Smooth muscle cell (in vitro differentiated cells): ENCODE measurements around the gene STAT4. TPM values are rescaled to one million over a fixed set of nuclear protein-coding genes. Genes with fewer than 3 reads are reported as not detected.
A peak's percentile ranks its signal among the peaks of the same experiment; 100 is the strongest.

ENCODE experiments used
- DNase-seq: peaks from one replicate; lab custom pipeline; 2025; ENCODE audit not compliant: unreplicated experiment; lab: John Stamatoyannopoulos, UW
- H2AFZ ChIP-seq: fragments of 200-600 bp; sonication (generic); 2 replicates; pipeline ENCODE4 v1.6.0; 2016; ENCODE audit warnings: antibody characterized with exemption, low read depth, mild to moderate bottlenecking
- H3F3A ChIP-seq: fragments of 200-600 bp; sonication (generic); 2 replicates; pipeline ENCODE4 v1.6.0; 2017; ENCODE audit warnings: antibody characterized with exemption, low read depth
- H3K27ac ChIP-seq: fragments of 200-600 bp; sonication (generic); 2 replicates; pipeline ENCODE4 v1.5.1; 2016; ENCODE audit warnings: low read depth, mild to moderate bottlenecking
- H3K27me3 ChIP-seq: fragments of 200-600 bp; sonication (generic); 2 replicates; pipeline ENCODE4 v1.6.1; 2016; ENCODE audit warnings: low read depth, mild to moderate bottlenecking
- H3K36me3 ChIP-seq: fragments of 200-600 bp; sonication (generic); 2 replicates; pipeline ENCODE4 v1.5.1; 2016; ENCODE audit warnings: low read depth
- H3K4me1 ChIP-seq: fragments of 200-600 bp; sonication (generic); 2 replicates; pipeline ENCODE4 v1.5.1; 2016; ENCODE audit warnings: low read depth
- H3K4me2 ChIP-seq: fragments of 200-600 bp; sonication (generic); 2 replicates; pipeline ENCODE4 v1.6.0; 2016; ENCODE audit warnings: mild to moderate bottlenecking
- H3K4me3 ChIP-seq: fragments of 200-600 bp; sonication (generic); 2 replicates; pipeline ENCODE4 v1.5.1; 2016; ENCODE audit warnings: mild to moderate bottlenecking
- H3K79me2 ChIP-seq: fragments of 200-600 bp; sonication (generic); 2 replicates; pipeline ENCODE4 v1.6.0; 2016; ENCODE audit warnings: low read depth, mild to moderate bottlenecking
- H3K9ac ChIP-seq: fragments of 200-600 bp; sonication (generic); 2 replicates; pipeline ENCODE4 v1.6.0; 2016; ENCODE audit warnings: low read depth
- H3K9me3 ChIP-seq: fragments of 200-600 bp; sonication (generic); replicated peaks from 2 replicates; pipeline ENCODE4 v1.5.1; 2016; ENCODE audit warnings: low read depth
- H4K20me1 ChIP-seq: fragments of 200-600 bp; sonication (generic); 2 replicates; pipeline ENCODE4 v1.6.0; 2016; ENCODE audit warnings: low read depth
- WGBS: methylation state at CpG from one replicate; pipeline ENCODE4 v1.1.7; 2016; ENCODE audit warnings: low lambda C conversion rate; 5-methylcytosine and 5-hydroxymethylcytosine counted together
- polyA plus RNA-seq: library from polyadenylated mRNA; unstranded; fragments of >200 nt; fragmentation: Nextera tagmentation; extraction: Ambion mirVana; gene quantifications from 2 replicates; pipeline ENCODE4 v1.2.1, GENCODE V29; 2016
- total RNA-seq: library from RNA; depleted of rRNA; stranded (reverse); fragments of >200 nt; gene quantifications from 2 replicates; pipeline ENCODE4 v1.2.3, GENCODE V29; 2014
- TF ChIP-seq, protein P1 (sequence below): fragments of 200-600 bp; sonication (generic); IDR thresholded peaks from 2 replicates; pipeline ENCODE4 v1.5.1; 2017; ENCODE audit warnings: borderline replicate concordance, mild to moderate bottlenecking, antibody characterized with exemption; ENCODE audit not compliant: insufficient read depth, poor library complexity, severe bottlenecking

Gene STAT4
- total and polyA plus RNA-seq, 2 experiments from 2014 or later: 0.89 to 8.4 TPM

DNA sequence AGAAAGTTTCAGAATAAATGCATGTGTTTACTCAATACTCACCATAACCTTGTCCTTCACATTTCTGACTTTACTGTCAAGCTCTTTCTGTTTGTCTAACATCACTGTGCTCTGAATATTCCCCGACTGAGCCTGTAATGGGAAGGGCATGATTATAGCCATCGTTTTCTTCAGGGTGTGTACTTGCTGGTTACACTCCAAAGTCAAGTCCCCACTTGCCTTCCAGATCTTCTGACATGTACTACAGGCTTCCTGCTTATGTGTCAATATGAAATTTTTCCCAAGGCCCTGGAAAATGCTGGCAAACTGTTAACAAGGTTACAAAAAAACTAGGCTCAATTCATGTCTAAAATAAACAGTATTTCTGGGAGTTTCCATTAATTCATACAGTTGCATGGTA is 149.8 kb downstream of the STAT4 start:
- H3K4me3 ChIP-seq: no peak overlapping the region
- 68% methylated on average over 2 of the region's 2 CpGs for WGBS
- no peak for DNase-seq
- H3F3A ChIP-seq: no peaks in the 10 kb centered on the region
- H3K9me3 ChIP-seq: no peaks in the 10 kb centered on the region
- H3K36me3 ChIP-seq: peaks cover 55% of the 10 kb centered on the region
- no peak overlapping the region for H2AFZ ChIP-seq
- no peaks in the 10 kb centered on the region for H3K27me3 ChIP-seq
- H3K4me2 ChIP-seq: no peak overlapping the region
- no peaks in the 10 kb centered on the region for H3K79me2 ChIP-seq
- no peaks in the 10 kb centered on the region for H3K4me1 ChIP-seq
- TF ChIP-seq, protein P1, sequence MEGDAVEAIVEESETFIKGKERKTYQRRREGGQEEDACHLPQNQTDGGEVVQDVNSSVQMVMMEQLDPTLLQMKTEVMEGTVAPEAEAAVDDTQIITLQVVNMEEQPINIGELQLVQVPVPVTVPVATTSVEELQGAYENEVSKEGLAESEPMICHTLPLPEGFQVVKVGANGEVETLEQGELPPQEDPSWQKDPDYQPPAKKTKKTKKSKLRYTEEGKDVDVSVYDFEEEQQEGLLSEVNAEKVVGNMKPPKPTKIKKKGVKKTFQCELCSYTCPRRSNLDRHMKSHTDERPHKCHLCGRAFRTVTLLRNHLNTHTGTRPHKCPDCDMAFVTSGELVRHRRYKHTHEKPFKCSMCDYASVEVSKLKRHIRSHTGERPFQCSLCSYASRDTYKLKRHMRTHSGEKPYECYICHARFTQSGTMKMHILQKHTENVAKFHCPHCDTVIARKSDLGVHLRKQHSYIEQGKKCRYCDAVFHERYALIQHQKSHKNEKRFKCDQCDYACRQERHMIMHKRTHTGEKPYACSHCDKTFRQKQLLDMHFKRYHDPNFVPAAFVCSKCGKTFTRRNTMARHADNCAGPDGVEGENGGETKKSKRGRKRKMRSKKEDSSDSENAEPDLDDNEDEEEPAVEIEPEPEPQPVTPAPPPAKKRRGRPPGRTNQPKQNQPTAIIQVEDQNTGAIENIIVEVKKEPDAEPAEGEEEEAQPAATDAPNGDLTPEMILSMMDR: no peak
- no peaks in the 10 kb centered on the region for H4K20me1 ChIP-seq
- H3K9ac ChIP-seq: no peak overlapping the region
- peak overlapping the region; percentile 2 for H3K27ac ChIP-seq

- H3K27ac ChIP-seq: no peak overlapping the region
- no peaks in the 10 kb centered on the region for H3K79me2 ChIP-seq
- no peak overlapping the region for H3K4me2 ChIP-seq
- TF ChIP-seq, protein P1: no peak
- H3F3A ChIP-seq: no peaks in the 10 kb centered on the region
- no peaks in the 10 kb centered on the region for H3K4me1 ChIP-seq
- H3K27me3 ChIP-seq: no peaks in the 10 kb centered on the region
- H3K4me3 ChIP-seq: no peak overlapping the region
- H3K36me3 ChIP-seq: peaks cover 53% of the 10 kb centered on the region
- no peaks in the 10 kb centered on the region for H3K9me3 ChIP-seq
- no peak for DNase-seq
- no peaks in the 10 kb centered on the region for H4K20me1 ChIP-seq
- no peak overlapping the region for H2AFZ ChIP-seq
- no peak overlapping the region for H3K9ac ChIP-seq
- 95% methylated on average over 9 of the region's 9 CpGs for WGBS
Measured at GRCh38 chr2:190999949-191000665, 150.7 kb downstream of the STAT4 start.

DNA sequence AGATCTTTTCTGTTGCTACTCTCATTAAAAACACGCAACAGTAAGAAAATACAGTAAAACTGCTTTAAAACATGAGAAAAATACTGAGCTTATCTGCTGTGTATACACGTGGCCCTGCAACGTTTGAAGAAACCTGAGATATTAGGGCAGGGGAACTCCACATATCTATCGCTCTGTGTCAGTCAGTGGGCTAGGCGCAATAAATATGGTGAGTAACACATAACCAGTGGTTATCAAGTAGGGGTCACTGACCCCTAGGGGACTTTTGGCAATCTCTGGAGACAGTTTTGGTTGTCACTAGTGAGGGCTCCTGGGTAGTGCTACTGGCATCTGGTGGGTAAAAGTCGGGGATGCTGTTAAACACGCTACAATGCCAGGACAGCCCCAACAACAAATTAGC is 151.7 kb downstream of the STAT4 start:
- no peak overlapping the region for H3K9ac ChIP-seq
- no peak overlapping the region for H3K27ac ChIP-seq
- no peak overlapping the region for H3K4me2 ChIP-seq
- no peak overlapping the region for H3K4me3 ChIP-seq
- H3K9me3 ChIP-seq: no peaks in the 10 kb centered on the region
- H3K36me3 ChIP-seq: peaks cover 49% of the 10 kb centered on the region
- TF ChIP-seq, protein P1: no peak
- 96% methylated on average over 7 of the region's 7 CpGs for WGBS
- no peaks in the 10 kb centered on the region for H3K79me2 ChIP-seq
- H4K20me1 ChIP-seq: no peaks in the 10 kb centered on the region
- H3K4me1 ChIP-seq: no peaks in the 10 kb centered on the region
- DNase-seq: no peak
- no peaks in the 10 kb centered on the region for H3K27me3 ChIP-seq
- H2AFZ ChIP-seq: no peak overlapping the region
- no peaks in the 10 kb centered on the region for H3F3A ChIP-seq
